ENCODE results near the gene SERGEF.

The SERGEF gene

DNA sequence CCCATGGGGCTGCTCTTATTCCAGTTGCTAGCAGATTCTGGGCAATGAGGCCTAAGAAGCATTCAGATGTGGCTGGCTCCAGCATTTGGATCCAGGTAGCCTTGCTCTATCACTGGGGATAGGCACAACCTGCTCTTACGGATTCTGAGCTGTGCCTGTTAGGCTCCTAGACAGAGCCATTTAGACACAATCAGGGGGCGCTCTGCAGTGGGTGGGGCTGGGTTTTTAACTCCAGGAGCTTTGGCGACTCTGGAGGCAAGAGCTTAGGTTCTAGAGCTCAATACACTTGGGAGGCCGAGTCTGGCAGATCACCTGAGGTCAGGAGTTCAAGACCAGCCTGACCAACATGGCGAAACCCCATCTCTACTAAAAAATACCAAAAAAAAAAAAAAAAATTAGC is 246.3 kb downstream of the SERGEF start:
- Histone ChIP-seq H3K9me3 (ENCODE audit: severe bottlenecking) (no peaks in the 10 kb centered on the region), H3K27ac (no peak overlapping the region), H3K4me3 (ENCODE audit: low read depth, low read length) (no peak overlapping the region), H3K36me3 (peaks cover 9% of the 10 kb centered on the region), H3K27me3 (ENCODE audit: insufficient read depth, low read depth, severe bottlenecking) (no peaks in the 10 kb centered on the region)
- 0 out of 2 replicates have a peak, but pooled peaks have one; percentile 25 for TF ChIP-seq CTCF (IDR thresholded peaks at IDR 0.05; ENCODE audit: low read depth, low read length)
- no peak for DNase-seq

GRCh38 chr11:17766073-17766359 is 246.8 kb downstream of the SERGEF start:
- TF ChIP-seq CTCF (IDR thresholded peaks at IDR 0.05; ENCODE audit: low read depth, low read length) = no peak
- no peaks in the 10 kb centered on the region for H3K9me3 ChIP-seq (ENCODE audit: severe bottlenecking)
- no peaks in the 10 kb centered on the region for H3K27me3 ChIP-seq (ENCODE audit: insufficient read depth, low read depth, severe bottlenecking)
- peaks cover 10% of the 10 kb centered on the region for H3K36me3 ChIP-seq
- no peak for DNase-seq
- H3K4me3 ChIP-seq (ENCODE audit: low read depth, low read length) = no peak overlapping the region
- no peak overlapping the region for H3K27ac ChIP-seq

DNA sequence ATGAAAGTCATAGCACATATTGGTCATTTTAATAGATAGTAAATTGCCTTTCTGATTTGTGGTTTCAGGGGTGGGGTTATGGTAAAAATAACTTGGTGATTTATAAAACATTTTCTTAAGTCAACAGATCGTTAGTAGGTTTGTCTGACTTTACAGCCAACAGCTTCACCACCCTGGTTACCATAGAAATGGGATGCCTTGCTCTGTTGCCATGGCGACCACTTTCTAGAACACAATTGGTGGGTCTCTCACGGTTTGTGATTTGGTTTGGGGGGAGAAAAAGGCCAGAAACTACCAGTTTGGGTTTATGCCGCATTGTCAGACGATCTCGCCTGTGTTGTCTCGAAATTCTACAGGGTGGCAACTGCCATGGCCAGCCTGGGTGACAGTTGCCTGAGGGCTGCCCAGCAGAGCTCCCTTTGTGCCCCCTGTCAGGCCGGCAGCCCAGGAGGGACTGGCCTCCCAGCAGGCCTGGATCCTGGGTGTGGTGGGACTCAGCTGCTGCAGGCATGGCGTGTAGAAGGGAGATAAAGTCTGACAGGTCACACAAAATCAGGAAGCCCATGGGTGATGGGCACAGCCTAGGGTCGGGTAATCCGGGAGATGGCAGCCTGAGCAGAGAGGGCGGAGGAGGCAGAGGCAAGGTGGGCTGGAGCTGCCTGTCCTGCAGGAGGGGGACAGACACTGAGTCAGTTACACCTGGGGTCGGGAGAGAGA is 247.3 kb downstream of the SERGEF start:
- DNase-seq = no peak
- Histone ChIP-seq H3K36me3 (peaks cover 10% of the 10 kb centered on the region), H3K4me3 (ENCODE audit: low read depth, low read length) (no peak overlapping the region), H3K27me3 (ENCODE audit: insufficient read depth, low read depth, severe bottlenecking) (no peaks in the 10 kb centered on the region), H3K27ac (no peak overlapping the region; the same call in 1 of the 2 replicates), H3K9me3 (ENCODE audit: severe bottlenecking) (no peaks in the 10 kb centered on the region)
- TF ChIP-seq CTCF (IDR thresholded peaks at IDR 0.05; ENCODE audit: low read depth, low read length) = no peak

GRCh38 chr11:17764446-17765218 is 248.2 kb downstream of the SERGEF start:
- Histone ChIP-seq H3K9me3 (ENCODE audit: severe bottlenecking) (no peaks in the 10 kb centered on the region), H3K4me3 (ENCODE audit: low read depth, low read length) (no peak overlapping the region), H3K27me3 (ENCODE audit: insufficient read depth, low read depth, severe bottlenecking) (no peaks in the 10 kb centered on the region), H3K27ac (peak overlapping the region; percentile 56), H3K36me3 (peaks cover 10% of the 10 kb centered on the region)
- TF ChIP-seq CTCF (IDR thresholded peaks at IDR 0.05; ENCODE audit: low read depth, low read length) = no peak
- DNase-seq = peak; percentile 73

GRCh38 chr11:17763703-17764102 is 249.1 kb downstream of the SERGEF start:
- DNase-seq = no peak
- Histone ChIP-seq H3K9me3 (ENCODE audit: severe bottlenecking) (no peaks in the 10 kb centered on the region), H3K36me3 (peaks cover 10% of the 10 kb centered on the region), H3K27ac (no peak overlapping the region), H3K27me3 (ENCODE audit: insufficient read depth, low read depth, severe bottlenecking) (no peaks in the 10 kb centered on the region), H3K4me3 (ENCODE audit: low read depth, low read length) (no peak overlapping the region)
- no peak for TF ChIP-seq CTCF (IDR thresholded peaks at IDR 0.05; ENCODE audit: low read depth, low read length)

Data from WERI-Rb-1 (cell line).